NCI-H748 treated with DMSO at 0.1 percent for 48 hours (cell line): Measurements from ENCODE around the gene RIMS3.
A peak's percentile ranks its signal among the peaks of the same experiment; 100 is the strongest.
"Not testable (repeated sequence)": the region's sequence is repeated elsewhere in the genome, so short reads cannot be mapped to it uniquely, and the experiment has no call there.

Experiments
- DNase-seq: peaks from one replicate; lab custom pipeline; 2025; lab: John Stamatoyannopoulos, UW

RIMS3 gene

GRCh38 chr1:40630488-40631223 is 34.8 kb downstream of the RIMS3 start:
- peak; percentile 82 for DNase-seq

- DNase-seq, result not testable (repeated sequence)
These were observed 35.9 kb downstream of the RIMS3 start for GRCh38 chr1:40629546-40629945.

- no peak for DNase-seq
These were observed 36.6 kb downstream of the RIMS3 start for GRCh38 chr1:40628903-40629292.

GRCh38 chr1:40627987-40628902 is 37.2 kb downstream of the RIMS3 start:
- DNase-seq, result no peak

- no peak for DNase-seq
These were observed 39.1 kb downstream of the RIMS3 start for GRCh38 chr1:40626383-40626770.

- DNase-seq, result no peak
These were observed 39.8 kb downstream of the RIMS3 start for GRCh38 chr1:40625476-40626382.

GRCh38 chr1:40625076-40625475 is 40.4 kb downstream of the RIMS3 start:
- DNase-seq, result peak; percentile 60

GRCh38 chr1:40622936-40623629 is 42.4 kb downstream of the RIMS3 start:
- no peak for DNase-seq

GRCh38 chr1:40621821-40622450 is 43.5 kb downstream of the RIMS3 start:
- DNase-seq, result no peak

GRCh38 chr1:40620586-40621210 is 44.8 kb downstream of the RIMS3 start:
- DNase-seq, result no peak

- DNase-seq, result no peak
These were observed 45.3 kb downstream of the RIMS3 start for GRCh38 chr1:40620150-40620549.

GRCh38 chr1:40618108-40618507 is 47.4 kb downstream of the RIMS3 start:
- DNase-seq, result no peak

GRCh38 chr1:40612345-40612831 is 53.1 kb downstream of the RIMS3 start:
- DNase-seq, result peak; percentile 99

- DNase-seq, result no peak
These were observed 55.3 kb downstream of the RIMS3 start for GRCh38 chr1:40610156-40610555.

- no peak for DNase-seq
These were observed 57.6 kb downstream of the RIMS3 start for GRCh38 chr1:40607921-40608320.

GRCh38 chr1:40606978-40607377 is 58.5 kb downstream of the RIMS3 start:
- no peak for DNase-seq

GRCh38 chr1:40606194-40606593 is 59.3 kb downstream of the RIMS3 start:
- no peak for DNase-seq

- no peak for DNase-seq
These were observed 65.6 kb downstream of the RIMS3 start for GRCh38 chr1:40599926-40600325.

GRCh38 chr1:40595623-40596022 is 69.9 kb downstream of the RIMS3 start:
- no peak for DNase-seq

GRCh38 chr1:40594187-40594531 is 71.3 kb downstream of the RIMS3 start:
- DNase-seq, result no peak
